Measurements from ENCODE around the gene ACTN2. TPM values are rescaled to one million over a fixed set of nuclear protein-coding genes. Genes with fewer than 3 reads are reported as not detected.

Gene ACTN2
- total RNA-seq, 1 donor from 2014 or later = 2,525 TPM

GRCh38 chr1:236800623-236801022 lies 114.3 kb downstream of the ACTN2 start:
- no peak for DNase-seq (ENCODE audit: missing footprints)
- ATAC-seq = no peak
- intact Hi-C loops (cut with DNase I) = no loop called here

GRCh38 chr1:236802264-236802663 lies 116.0 kb downstream of the ACTN2 start:
- intact Hi-C loops (cut with DNase I) = no loop called here
- DNase-seq (ENCODE audit: missing footprints) = no peak
- no peak for ATAC-seq

GRCh38 chr1:236806634-236807033 lies 120.3 kb downstream of the ACTN2 start:
- intact Hi-C loops (cut with DNase I) = no loop called here
- no peak for ATAC-seq
- DNase-seq (ENCODE audit: missing footprints) = no peak

GRCh38 chr1:236808005-236808404 lies 121.7 kb downstream of the ACTN2 start:
- no peak for ATAC-seq
- intact Hi-C loops (cut with DNase I) = no loop called here

GRCh38 chr1:236808564-236809130 lies 122.3 kb downstream of the ACTN2 start:
- no peak for ATAC-seq
- no peak for DNase-seq (ENCODE audit: missing footprints)
- intact Hi-C loops (cut with DNase I) = no loop called here

More at GRCh38 chr1:236808005-236808404, 121.7 kb downstream of the ACTN2 start:
- DNase-seq (ENCODE audit: missing footprints) = no peak

GRCh38 chr1:236809148-236809547 lies 122.8 kb downstream of the ACTN2 start:
- intact Hi-C loops (cut with DNase I) = no loop called here
- DNase-seq (ENCODE audit: missing footprints) (no peak), ATAC-seq (no peak)

- ATAC-seq (no peak), DNase-seq (ENCODE audit: missing footprints) (no peak)
- intact Hi-C loops (cut with DNase I) = no loop called here
These were observed 123.7 kb downstream of the ACTN2 start for GRCh38 chr1:236810018-236810417.

- intact Hi-C loops (cut with DNase I) = no loop called here
- no peak for ATAC-seq
These were observed 126.2 kb downstream of the ACTN2 start for GRCh38 chr1:236812334-236813030.

More at GRCh38 chr1:236812334-236813030, 126.2 kb downstream of the ACTN2 start:
- DNase-seq (ENCODE audit: missing footprints) = no peak

Other genes with a start within 250 kb of the ACTN2 start
- gene LGALS8, start 162.5 kb upstream of the ACTN2 start, total RNA-seq = 92.3 TPM
- 9.6 TPM for gene HEATR1, start 82.0 kb upstream of the ACTN2 start, total RNA-seq
- gene MTR, start 108.8 kb downstream of the ACTN2 start, total RNA-seq = 49.0 TPM